HAP-1 (cell line): Measurements from ENCODE around the gene TMEM219.

ENCODE experiments used
- DNase-seq, 2 experiments: peaks; one replicate each; pipeline ENCODE4 v3.0.0-alpha.2; 2016 to 2020; ENCODE audit warnings: low spot score in 2 of 2
- H3K27me3 ChIP-seq: fragments of 250-450 bp; sonication (Bioruptor Pico); 2 replicates; pipeline ENCODE4 v1.5.1; 2020; ENCODE audit warnings: low read depth, mild to moderate bottlenecking, moderate library complexity
- H3K36me3 ChIP-seq: fragments of 250-450 bp; sonication (Bioruptor Pico); replicated peaks from 2 replicates; pipeline ENCODE4 v1.5.1; 2020; ENCODE audit warnings: mild to moderate bottlenecking
- H3K4me1 ChIP-seq: fragments of 250-450 bp; sonication (Bioruptor Pico); 2 replicates; pipeline ENCODE4 v1.5.1; 2020; ENCODE audit warnings: mild to moderate bottlenecking
- H3K4me3 ChIP-seq: fragments of 250-450 bp; sonication (Bioruptor Pico); 2 replicates; pipeline ENCODE4 v1.5.1; 2020; ENCODE audit warnings: mild to moderate bottlenecking, moderate library complexity
- H3K9me3 ChIP-seq: fragments of 250-450 bp; sonication (Bioruptor Pico); 2 replicates; pipeline ENCODE4 v1.5.1; 2020; ENCODE audit warnings: mild to moderate bottlenecking, moderate library complexity
- in situ Hi-C: fragments of 300-500 bp; cut with MboI; formaldehyde crosslinking; loops from 3 replicates; pipeline ENCODE4 v1.14.3; 2020; ENCODE audit warnings: low sequenced_read_pairs, inconsistent platforms, mixed read lengths

Gene TMEM219

GRCh38 chr16:29982560-29983419, 20.9 kb downstream of the TMEM219 start:
- no peak for DNase-seq
- no peaks in the 10 kb centered on the region for H3K9me3 ChIP-seq
- in situ Hi-C loops, result no loop called here
- peaks cover 93% of the 10 kb centered on the region for H3K36me3 ChIP-seq
- no peak overlapping the region for H3K4me3 ChIP-seq
- no peaks in the 10 kb centered on the region for H3K4me1 ChIP-seq
- no peaks in the 10 kb centered on the region for H3K27me3 ChIP-seq

- H3K4me1 ChIP-seq, result no peaks in the 10 kb centered on the region
- peaks cover 93% of the 10 kb centered on the region for H3K36me3 ChIP-seq
- no peak overlapping the region for H3K4me3 ChIP-seq
- in situ Hi-C loops, result no loop called here
- DNase-seq, result no peak
- H3K9me3 ChIP-seq, result no peaks in the 10 kb centered on the region
- H3K27me3 ChIP-seq, result no peaks in the 10 kb centered on the region
These were observed 21.7 kb downstream of the TMEM219 start for GRCh38 chr16:29983420-29984136.

- Histone ChIP-seq H3K4me1 (no peaks in the 10 kb centered on the region), H3K36me3 (peaks cover 92% of the 10 kb centered on the region), H3K4me3 (no peak overlapping the region), H3K27me3 (no peaks in the 10 kb centered on the region), H3K9me3 (no peaks in the 10 kb centered on the region)
- in situ Hi-C loops, result no loop called here
- no peak for DNase-seq
These were observed 22.4 kb downstream of the TMEM219 start for GRCh38 chr16:29984137-29984763.

- H3K9me3 ChIP-seq, result no peaks in the 10 kb centered on the region
- H3K27me3 ChIP-seq, result no peaks in the 10 kb centered on the region
- no peaks in the 10 kb centered on the region for H3K4me1 ChIP-seq
- no peak for DNase-seq
- peaks cover 90% of the 10 kb centered on the region for H3K36me3 ChIP-seq
- in situ Hi-C loops, result no loop called here
- H3K4me3 ChIP-seq, result no peak overlapping the region
These were observed 22.9 kb downstream of the TMEM219 start for GRCh38 chr16:29984764-29985147.

- Histone ChIP-seq H3K27me3 (no peaks in the 10 kb centered on the region), H3K36me3 (peaks cover 90% of the 10 kb centered on the region), H3K4me1 (no peaks in the 10 kb centered on the region), H3K9me3 (no peaks in the 10 kb centered on the region), H3K4me3 (no peak overlapping the region)
- in situ Hi-C loops, result no loop called here
- DNase-seq, result no peak
These were observed 23.5 kb downstream of the TMEM219 start for GRCh38 chr16:29985271-29985811.

GRCh38 chr16:29986231-29986630, 24.4 kb downstream of the TMEM219 start:
- Histone ChIP-seq H3K4me1 (no peaks in the 10 kb centered on the region), H3K27me3 (no peaks in the 10 kb centered on the region), H3K9me3 (no peaks in the 10 kb centered on the region), H3K36me3 (peaks cover 90% of the 10 kb centered on the region), H3K4me3 (no peak overlapping the region)
- in situ Hi-C loops, result no loop called here
- DNase-seq, result no peak

- H3K36me3 ChIP-seq, result peaks cover 84% of the 10 kb centered on the region
- no peaks in the 10 kb centered on the region for H3K9me3 ChIP-seq
- no peaks in the 10 kb centered on the region for H3K4me1 ChIP-seq
- no peak overlapping the region for H3K4me3 ChIP-seq
- no peak for DNase-seq
- H3K27me3 ChIP-seq, result no peaks in the 10 kb centered on the region
- in situ Hi-C loops, result no loop called here
These were observed 25.1 kb downstream of the TMEM219 start for GRCh38 chr16:29986931-29987330.

GRCh38 chr16:29987371-29988085, 25.6 kb downstream of the TMEM219 start:
- Histone ChIP-seq H3K27me3 (no peaks in the 10 kb centered on the region), H3K9me3 (no peaks in the 10 kb centered on the region), H3K4me3 (no peak overlapping the region), H3K4me1 (no peaks in the 10 kb centered on the region), H3K36me3 (peaks cover 82% of the 10 kb centered on the region)
- in situ Hi-C loops, result no loop called here
- no peak for DNase-seq

- in situ Hi-C loops, result no loop called here
- Histone ChIP-seq H3K27me3 (no peaks in the 10 kb centered on the region), H3K4me3 (no peak overlapping the region), H3K9me3 (no peaks in the 10 kb centered on the region), H3K4me1 (no peaks in the 10 kb centered on the region), H3K36me3 (peaks cover 82% of the 10 kb centered on the region)
- DNase-seq, result no peak
These were observed 26.6 kb downstream of the TMEM219 start for GRCh38 chr16:29988346-29989075.

- H3K27me3 ChIP-seq, result no peaks in the 10 kb centered on the region
- in situ Hi-C loops, result no loop called here
- no peaks in the 10 kb centered on the region; the same call in 1 of the 2 replicates for H3K4me1 ChIP-seq
- H3K36me3 ChIP-seq, result peaks cover 80% of the 10 kb centered on the region
- no peaks in the 10 kb centered on the region for H3K9me3 ChIP-seq
- H3K4me3 ChIP-seq, result no peak overlapping the region
- no peak for DNase-seq
These were observed 27.4 kb downstream of the TMEM219 start for GRCh38 chr16:29989111-29989858.

GRCh38 chr16:29990034-29990433, 28.2 kb downstream of the TMEM219 start:
- DNase-seq, result no peak
- Histone ChIP-seq H3K4me1 (peaks cover 6% of the 10 kb centered on the region), H3K4me3 (no peak overlapping the region), H3K9me3 (no peaks in the 10 kb centered on the region), H3K27me3 (no peaks in the 10 kb centered on the region), H3K36me3 (peaks cover 78% of the 10 kb centered on the region)
- in situ Hi-C loops, result no loop called here

GRCh38 chr16:29990883-29991570, 29.1 kb downstream of the TMEM219 start:
- Histone ChIP-seq H3K4me1 (peaks cover 8% of the 10 kb centered on the region), H3K36me3 (peaks cover 68% of the 10 kb centered on the region), H3K27me3 (no peaks in the 10 kb centered on the region), H3K9me3 (no peaks in the 10 kb centered on the region), H3K4me3 (no peak overlapping the region)
- in situ Hi-C loops, result no loop called here
- DNase-seq, result no peak
